GM18951 (cell line): ENCODE measurements around the gene SEC24D.
"Not testable (repeated sequence)": the region's sequence is repeated elsewhere in the genome, so short reads cannot be mapped to it uniquely, and the experiment has no call there.

ENCODE experiments used
- POLR2A ChIP-seq: IDR thresholded peaks from 4 replicates; pipeline ENCODE4 v1.6.1; 2011; ENCODE audit warnings: mild to moderate bottlenecking; ENCODE audit not compliant: insufficient read length, insufficient read depth; ENCODE audit errors: extremely low read depth
- in situ Hi-C: fragments of 300-500 bp; cut with MboI; formaldehyde crosslinking; loops from one replicate; pipeline ENCODE4 v1.12.0; 2022; ENCODE audit warnings: low sequenced_read_pairs, mixed read lengths, inconsistent platforms; ENCODE audit not compliant: unreplicated experiment

SEC24D gene

DNA sequence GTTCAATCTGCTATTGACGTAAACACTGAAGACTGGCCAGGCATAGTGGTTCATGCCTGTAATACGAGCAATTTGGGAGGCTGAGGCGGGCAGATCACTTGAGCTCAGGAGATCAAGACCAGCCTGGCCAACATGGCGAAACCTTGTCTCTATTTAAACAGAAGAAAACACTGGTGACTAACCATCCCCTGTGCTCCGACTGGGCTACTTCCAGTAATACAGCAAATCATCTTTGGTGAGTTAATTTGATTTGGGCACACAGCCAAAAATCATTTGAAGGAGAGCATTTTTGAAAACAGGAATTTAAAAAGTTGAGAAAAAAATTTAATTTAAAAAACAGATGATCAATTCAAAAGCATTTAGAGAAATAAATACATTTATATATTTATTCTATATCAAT lies 52.0 kb downstream of the SEC24D start:
- TF ChIP-seq POLR2A = no peak
- in situ Hi-C loops = no loop called here

DNA sequence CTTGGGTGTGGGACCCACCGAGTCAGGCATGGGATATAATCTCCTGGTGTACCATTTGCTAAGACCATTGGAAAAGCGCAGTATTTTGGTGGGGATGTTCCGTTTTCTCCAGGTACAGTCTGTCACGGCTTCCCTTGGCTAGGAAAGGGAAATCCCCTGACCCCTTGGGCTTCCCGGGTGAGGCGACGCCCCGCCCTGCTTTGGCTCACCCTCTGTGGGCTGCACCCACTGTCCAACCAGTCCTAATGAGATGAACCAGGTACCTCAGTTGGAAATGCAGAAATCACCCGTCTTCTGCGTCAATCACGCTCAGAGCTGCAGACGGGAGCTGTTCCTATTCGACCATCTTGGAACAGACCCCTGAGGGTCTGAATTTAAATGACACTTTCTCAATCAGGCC lies 53.0 kb downstream of the SEC24D start:
- in situ Hi-C loops = not testable (repeated sequence)

DNA sequence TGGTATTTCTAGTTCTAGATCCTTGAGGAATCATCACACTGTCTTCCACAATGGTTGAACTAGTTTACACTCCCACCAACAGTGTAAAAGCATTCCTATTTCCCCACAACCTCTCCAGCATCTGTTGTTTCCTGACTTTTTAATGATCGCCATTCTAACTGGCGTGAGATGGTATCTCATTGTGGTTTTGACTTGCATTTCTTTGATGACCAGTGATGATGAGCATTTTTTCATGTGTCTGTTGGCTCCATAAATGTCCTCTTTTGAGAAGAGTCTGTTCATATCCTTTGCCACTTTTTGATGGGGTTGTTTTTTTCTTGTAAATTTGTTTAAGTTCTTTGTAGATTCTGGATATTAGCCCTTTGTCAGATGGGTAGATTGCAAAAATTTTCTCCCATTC lies 58.3 kb downstream of the SEC24D start:
- in situ Hi-C loops = not testable (repeated sequence)

DNA sequence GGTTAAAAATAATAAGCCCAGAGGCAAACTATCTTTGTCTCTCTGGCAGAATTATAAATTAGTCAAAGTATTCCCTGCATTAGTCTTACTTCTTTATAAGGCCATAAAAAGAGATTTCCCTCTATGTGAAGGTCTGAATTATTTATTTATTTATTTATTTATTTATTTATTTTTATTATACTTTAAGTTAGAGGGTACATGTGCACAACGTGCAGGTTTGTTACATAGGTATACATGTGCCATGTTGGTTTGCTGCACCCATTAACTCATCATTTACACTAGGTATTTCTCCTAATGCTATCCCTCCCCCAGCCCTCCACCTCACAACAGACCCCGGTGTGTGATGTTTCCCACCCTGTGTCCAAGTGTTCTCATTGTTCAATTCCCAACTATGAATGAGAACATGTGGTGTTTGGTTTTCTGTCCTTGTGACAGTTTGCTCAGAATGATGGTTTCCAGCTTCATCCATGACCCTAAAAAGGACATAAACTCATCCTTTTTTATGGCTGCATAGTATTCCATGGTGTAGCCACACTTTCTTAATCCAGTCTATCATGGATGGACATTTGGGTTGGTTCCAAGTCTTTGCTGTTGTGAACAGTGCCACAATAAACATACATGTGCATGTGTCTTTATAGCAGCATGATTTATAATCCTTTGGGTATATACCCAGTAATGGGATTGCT lies 58.8 kb downstream of the SEC24D start:
- in situ Hi-C loops = not testable (repeated sequence)

DNA sequence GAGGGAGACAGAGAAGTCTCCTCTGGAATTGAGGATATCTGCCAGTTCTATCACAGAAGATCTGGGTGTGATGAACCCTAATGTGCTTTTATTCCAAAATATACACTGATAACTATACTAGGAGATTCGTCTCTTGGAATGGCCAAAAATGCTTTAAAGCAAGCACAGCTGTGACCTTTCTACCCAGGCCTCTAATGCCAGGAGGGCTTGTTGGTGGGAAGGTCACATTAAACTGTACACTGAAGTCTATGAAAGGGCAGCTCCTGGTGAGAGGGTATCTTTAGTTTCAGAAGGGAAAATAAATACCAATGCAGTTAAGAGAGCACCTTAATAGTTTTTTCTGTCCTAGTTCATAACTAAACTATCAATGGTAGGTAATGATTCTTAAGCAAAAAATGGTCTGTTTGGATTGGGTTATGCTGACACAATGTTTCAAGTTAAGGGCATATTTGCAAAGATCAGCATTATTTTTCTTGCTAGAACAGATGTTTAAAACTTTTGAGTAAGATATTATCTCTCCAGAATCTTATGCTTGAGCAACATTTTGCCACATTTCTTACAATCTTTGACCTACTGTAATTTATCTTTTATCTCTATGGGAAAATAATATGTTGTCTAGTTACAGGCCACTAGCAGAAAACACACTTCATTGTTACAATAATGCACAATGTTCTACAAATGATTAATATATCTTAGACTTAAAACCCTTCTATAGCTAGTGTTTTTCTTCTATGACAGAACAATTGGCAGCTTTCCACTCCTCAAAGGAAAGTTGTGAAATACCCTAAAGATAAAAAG lies 59.6 kb downstream of the SEC24D start:
- TF ChIP-seq POLR2A = no peak
- in situ Hi-C loops = no loop called here

DNA sequence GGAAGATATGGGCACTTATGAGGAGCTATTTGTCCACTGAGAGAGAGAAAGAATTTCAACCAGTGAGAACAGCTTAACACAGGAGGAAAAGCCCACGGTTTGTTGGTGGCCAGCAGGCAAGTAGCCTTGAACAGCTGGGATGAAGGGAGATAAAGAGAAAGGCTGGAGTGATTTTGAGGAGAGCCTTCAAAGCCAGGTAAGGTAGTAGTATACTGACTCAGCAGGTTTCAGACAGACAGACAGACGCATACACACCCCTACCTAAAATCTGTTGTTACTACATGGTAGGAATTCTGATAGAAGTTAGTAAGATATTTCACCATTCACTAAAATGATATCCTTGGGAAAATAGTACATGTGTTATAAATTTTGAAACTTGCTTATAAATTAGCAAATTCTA lies 60.5 kb downstream of the SEC24D start:
- no peak for TF ChIP-seq POLR2A
- in situ Hi-C loops = no loop called here

DNA sequence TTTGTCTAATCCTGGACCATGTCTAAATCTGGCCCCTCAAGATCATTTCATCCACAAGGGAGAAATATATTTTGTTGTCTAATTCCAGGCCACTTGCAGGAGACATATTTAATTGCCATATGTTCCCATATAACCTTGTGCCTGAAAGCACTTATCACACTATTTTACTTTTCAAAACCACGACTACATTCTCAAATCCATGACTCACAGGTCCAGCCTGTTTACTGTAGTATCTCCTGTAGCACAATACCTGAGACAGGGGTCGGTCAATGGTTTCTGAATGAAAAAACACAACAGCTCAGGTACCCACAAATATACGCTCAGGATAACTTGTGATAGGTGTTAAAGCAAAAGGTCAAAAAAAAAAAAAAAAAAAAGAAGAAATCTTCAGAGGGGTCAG lies 60.9 kb downstream of the SEC24D start:
- no peak for TF ChIP-seq POLR2A
- in situ Hi-C loops = loop anchor here (5.0 kb wide), 1 partner anchor 107 kb away; no protein-coding TSS in a partner anchor

DNA sequence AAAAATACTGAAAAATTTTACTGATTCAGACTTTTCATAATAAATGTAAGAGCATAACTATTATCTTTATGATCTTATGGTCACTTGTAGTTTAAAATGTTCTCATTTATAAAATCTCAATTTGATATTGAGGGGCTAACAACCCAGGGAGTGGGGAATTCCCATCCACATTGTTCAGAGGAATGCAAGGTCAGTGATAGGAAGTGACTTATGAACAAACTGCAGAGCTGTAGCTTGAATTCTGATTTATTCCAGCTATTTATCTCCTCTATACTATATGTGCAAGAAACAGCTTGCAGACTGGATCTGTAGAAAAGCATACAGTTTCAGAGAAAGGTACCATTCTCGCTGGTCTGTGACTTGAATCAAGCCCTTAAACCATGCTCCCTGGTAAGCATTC lies 61.6 kb downstream of the SEC24D start:
- no peak for TF ChIP-seq POLR2A
- in situ Hi-C loops = loop anchor here (5.0 kb wide), 1 partner anchor 108 kb away; no protein-coding TSS in a partner anchor

DNA sequence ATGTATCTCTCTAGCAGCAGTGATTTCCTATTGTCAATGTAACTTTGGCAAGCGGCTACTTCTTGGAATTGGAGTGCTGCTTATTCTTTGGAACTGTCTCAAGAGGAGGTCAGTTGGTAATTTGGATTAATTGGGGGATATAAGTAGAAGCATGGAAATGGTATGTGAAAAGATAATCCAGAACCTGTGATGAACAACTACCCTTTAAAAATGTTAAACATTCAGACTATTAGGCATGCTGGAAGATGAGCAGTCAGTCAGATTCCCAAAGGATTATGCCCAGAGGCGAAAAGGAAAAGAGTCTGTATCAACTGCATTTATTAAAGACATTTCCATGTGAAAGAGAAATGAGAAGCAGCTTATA lies 62.5 kb downstream of the SEC24D start:
- no peak for TF ChIP-seq POLR2A
- in situ Hi-C loops = loop anchor here (5.0 kb wide), 1 partner anchor 109 kb away; no protein-coding TSS in a partner anchor

DNA sequence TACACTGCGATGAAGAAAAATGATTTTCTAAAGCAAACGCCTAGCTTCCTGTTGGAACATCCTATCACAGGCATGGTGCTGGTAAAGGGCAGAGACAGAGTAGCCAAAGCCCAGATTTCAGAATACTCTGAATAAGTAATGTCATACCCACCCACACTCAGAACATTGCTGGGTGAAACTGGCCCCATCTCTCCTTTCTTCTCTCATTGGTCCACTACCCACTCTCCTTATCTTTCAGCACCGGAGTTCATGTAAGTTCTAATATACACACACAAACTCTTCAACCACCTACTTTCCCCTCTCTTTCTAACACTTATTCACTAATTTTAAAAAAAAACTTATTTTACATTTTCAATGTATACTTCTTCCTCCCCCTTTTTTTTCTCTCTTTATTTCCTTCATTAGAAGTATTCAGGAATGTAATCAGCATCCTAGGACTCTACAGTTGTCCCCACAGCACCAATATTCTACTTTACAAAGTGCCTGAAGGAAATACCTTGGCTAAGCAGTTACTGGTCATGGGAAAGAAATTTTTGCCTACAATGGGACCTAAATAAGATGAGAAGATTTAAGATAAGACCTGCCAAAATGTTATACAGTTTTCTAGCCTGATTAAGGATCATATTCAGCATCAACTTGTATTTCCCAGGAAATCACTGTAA lies 63.0 kb downstream of the SEC24D start:
- no peak for TF ChIP-seq POLR2A
- in situ Hi-C loops = loop anchor here (5.0 kb wide), 1 partner anchor 109 kb away; no protein-coding TSS in a partner anchor

DNA sequence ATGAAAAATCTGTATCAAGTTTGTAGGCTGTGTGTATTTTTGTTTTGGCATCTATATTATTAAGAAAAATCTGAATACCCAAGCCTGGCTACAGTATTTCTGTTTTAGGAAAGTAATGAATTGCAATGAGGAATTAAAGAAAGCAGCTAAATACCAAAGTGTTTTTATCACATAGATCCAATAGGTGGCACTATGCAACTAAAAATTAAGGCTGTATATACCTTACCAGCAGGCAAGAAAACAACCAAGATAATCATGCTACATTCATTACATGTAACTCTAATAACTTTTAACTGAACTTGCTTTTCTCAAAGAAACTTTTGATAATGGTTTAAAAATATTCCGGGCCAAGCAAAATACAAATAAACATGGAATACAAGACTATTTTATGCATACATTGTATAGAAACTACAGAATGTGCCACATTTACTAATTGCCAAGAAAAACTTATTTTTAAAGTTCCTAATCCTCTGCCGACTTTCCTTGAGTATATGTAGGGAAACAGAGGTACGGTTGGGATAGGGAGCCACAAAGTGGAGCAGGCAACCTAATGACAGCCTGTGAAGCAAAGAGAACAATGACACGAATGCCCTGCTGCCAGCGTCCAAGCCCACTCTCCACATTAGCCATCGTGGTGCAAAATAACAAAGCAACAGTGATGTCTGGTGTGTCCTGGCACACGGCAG lies 63.7 kb downstream of the SEC24D start:
- in situ Hi-C loops = loop anchor here (5.0 kb wide), 1 partner anchor 110 kb away; no protein-coding TSS in a partner anchor
- no peak for TF ChIP-seq POLR2A

DNA sequence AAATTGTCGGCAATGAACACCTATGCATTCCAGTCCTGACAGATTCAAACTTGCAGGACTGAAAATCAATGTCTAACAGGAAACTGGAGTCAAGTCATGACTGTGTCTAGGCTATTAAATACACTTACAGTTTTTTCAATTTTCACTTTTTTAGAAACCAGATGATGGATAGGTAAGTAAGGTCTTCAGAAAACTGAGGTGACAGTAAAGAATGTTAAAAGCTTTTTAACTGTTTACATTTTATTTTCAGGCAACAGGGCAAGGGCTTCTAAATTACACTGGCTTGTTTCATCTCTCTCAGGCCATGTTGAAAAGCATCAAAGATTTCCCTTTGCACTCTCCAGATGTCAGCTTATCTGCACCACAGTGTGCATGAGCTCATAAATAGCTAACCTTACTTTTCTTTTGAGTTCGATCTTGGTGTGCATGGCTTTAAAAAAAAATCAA lies 65.2 kb downstream of the SEC24D start:
- in situ Hi-C loops = loop anchor here (5.0 kb wide), 1 partner anchor 112 kb away; no protein-coding TSS in a partner anchor
- TF ChIP-seq POLR2A = no peak

DNA sequence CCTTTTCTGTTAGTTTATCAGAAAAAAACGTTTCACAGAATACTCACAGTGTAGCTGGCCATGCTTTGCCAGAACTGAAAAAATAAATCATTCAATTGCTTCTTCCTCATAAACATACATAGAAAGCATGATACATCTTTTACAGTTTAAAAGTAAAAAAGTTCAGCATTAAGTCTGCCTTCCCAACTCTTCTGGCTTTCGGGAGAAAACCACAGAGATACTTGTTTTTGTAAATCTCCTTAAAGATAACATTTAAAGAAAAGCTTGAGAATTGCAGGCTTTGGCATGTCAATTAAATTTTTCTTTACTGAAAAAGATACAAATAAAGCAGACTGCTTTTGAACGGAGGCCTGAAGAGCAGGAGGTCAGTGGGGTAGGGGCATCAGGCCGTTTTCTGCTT lies 66.8 kb downstream of the SEC24D start:
- in situ Hi-C loops = no loop called here
- no peak for TF ChIP-seq POLR2A
